Measurements from ENCODE around the gene FOXL1.

GRCh38 chr16:86569701-86570447 is 8.5 kb upstream of the FOXL1 start:
- TF ChIP-seq CTCF (IDR thresholded peaks at IDR 0.05; ENCODE audit: low read depth, low read length, poor library complexity, severe bottlenecking) (no peak), EZH2phosphoT487 (IDR thresholded peaks at IDR 0.05; ENCODE audit: borderline replicate concordance, low read length) (no peak)
